GM11168 (cell line): ENCODE measurements around the gene AP5Z1.

Experiments
- in situ Hi-C: fragments of 300-500 bp; cut with MboI; formaldehyde crosslinking; loops from one replicate; pipeline ENCODE4 v1.12.0; 2022; ENCODE audit warnings: low sequenced_read_pairs; ENCODE audit not compliant: unreplicated experiment

Gene AP5Z1

DNA sequence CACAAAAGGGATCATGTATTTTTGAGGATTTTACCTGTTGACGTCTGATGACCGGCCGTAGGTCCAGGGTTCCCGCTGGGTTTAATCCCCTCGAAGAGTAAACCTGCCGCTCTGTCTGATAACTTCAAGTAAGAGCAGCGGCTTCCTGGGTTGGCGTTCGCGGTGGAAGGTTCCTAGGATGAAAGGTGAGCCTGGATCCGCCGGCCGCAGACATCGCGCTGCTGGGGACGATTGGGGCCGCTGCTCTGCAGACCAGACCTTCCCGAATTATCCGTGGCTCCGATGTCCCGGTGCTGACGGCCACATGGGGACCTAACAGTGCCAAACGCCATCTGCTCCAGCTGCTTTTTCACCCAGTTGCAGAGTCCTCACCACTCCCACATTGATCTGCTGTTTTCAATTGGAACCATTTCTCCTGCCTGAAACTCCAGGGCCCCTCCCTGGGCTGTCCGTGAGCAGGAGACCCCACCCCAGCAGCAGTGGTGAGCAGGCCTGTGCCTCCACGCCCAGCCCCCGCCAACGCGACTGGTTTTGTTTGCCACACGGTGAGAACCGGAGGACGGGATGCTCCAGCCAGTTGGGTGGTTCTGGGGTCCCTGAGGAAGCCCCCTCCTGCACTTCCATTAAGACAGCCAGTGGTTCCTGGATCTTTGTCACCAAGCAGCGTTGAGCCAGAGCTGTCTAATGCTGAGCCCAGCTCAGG, 12.2 kb upstream of the AP5Z1 start:
- in situ Hi-C loops: no loop called here

DNA sequence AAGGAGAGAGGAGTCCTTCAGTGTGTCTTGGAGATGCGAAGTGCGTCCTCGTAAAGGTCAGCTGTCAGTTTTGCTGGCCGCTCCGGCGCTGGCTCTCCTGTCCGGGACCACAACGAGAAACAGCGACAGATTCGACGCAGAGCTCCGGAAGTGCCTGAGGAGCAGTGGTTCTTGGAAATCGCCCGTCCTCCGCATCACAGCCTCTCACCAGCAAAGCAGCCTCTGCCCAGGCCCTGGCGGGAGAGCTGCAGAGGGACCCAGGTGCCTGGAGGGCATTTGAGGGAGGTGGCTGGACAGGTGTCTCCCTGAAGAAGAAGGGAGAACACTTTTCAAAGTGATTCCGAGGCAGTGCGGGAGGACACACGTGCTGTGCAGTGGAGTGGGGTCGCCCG, 11.6 kb upstream of the AP5Z1 start:
- in situ Hi-C loops: no loop called here

- in situ Hi-C loops: no loop called here
Observed at GRCh38 chr7:4764402-4765007, 10.9 kb upstream of the AP5Z1 start.

- in situ Hi-C loops: no loop called here
Observed at GRCh38 chr7:4765776-4766490, 9.5 kb upstream of the AP5Z1 start.

DNA sequence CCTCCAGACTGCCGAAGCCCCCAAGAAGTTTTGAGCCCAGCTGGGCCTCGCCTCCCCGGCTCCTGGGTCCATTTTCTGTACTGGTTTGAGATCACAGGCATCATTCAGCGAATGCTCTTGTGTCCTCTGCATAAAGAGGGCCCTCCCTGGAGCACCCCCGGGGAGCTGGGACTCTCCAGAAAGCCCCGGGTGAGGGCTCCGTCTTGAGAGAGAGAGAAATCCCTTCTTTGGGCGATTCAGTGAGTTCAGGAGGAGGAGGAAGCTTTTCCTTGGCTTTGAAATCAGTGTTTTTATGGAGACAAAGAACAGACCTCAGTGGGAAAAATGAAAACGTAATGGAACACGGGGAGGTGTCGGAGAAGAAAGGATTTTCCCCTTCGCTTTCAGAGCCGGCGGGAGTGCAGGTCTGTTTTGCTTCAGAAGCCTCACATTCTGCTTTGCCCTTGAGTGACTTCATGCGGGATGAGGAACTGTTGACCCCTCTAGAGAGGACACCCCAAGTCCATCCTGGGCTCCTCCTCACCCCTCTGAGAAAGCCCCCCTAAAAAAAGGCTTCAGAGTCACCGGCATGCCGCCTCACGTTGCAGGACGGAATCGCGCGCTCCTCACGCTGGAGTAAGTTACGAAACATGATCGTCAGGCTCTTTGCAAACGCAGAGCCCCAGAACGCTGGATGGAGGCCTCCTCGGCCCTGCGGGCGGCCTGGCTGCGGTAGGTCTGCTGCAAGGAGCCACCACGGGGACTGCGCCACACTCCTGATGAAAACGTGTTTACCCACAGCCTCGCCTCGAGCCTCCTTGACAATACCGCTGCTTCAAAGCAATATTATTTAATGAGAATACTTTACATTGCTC, 8.5 kb upstream of the AP5Z1 start:
- in situ Hi-C loops: no loop called here

DNA sequence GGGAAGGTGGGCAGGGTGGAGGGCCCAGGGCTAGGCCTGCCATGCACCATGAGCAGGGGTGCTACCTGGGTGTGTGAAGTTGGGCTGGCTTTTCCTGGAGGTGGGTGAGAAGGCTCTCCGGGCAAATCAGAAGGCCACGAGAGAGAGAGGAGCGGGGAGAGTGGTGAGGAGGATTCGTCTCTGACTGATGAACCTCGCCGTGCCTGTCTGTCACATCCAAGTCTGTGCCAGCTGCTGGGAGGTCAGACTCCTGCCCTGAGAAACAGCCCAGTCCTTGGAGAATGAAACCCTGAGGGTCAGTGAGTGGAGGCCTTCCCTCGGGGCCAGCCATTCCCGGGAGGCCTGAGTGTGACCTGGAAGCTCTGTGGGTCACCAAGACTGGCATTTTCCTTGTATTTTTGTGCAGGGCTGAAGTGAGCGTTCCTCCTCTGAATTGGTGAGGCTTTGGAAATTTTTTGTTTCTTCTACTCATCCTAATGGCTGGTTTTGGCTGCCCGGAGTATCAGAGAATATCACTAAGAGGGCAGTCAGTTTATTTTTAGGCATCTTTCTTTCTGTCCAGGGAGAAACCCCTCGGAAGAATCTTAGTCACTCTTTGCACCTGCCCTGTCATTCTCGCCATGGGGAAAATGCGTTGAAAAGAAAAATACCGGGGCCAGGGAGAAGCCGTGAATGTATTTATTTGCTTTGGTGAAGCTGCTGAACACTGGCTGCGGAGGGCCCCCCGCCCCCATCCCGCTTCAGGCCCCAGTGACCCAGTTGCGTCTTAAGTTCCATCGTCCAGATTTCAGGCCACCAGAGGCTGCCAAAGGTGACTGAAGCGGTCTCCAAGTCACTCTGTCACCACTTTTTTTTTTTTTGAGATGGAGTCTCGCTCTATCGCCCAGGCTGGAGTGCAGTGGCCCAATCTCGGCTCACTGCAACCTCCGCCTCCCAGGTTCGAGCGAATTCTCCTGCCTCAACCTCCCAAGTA, 6.5 kb upstream of the AP5Z1 start:
- in situ Hi-C loops: no loop called here

DNA sequence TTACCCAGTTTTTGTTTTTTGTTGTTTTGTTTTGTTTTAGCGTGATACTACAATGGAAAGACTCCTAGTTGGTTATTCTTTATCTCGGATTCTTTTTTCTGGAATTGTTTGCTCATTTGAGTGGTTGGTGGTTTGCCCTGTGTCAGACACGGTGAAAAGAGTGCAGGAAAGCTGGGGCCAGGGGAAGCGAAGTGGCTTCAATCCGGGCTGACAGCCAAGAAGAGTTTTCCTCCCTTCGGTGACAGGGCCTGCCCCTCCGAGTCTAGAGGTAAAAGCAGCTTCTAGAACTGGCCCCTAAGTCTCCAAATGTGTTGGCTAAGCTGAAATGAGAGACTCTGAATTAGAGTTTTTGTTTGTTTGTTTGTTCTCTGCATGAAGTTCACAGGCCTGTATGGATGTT, 5.7 kb upstream of the AP5Z1 start:
- in situ Hi-C loops: no loop called here

- in situ Hi-C loops: no loop called here
Observed at GRCh38 chr7:4770886-4771285, 4.5 kb upstream of the AP5Z1 start.

DNA sequence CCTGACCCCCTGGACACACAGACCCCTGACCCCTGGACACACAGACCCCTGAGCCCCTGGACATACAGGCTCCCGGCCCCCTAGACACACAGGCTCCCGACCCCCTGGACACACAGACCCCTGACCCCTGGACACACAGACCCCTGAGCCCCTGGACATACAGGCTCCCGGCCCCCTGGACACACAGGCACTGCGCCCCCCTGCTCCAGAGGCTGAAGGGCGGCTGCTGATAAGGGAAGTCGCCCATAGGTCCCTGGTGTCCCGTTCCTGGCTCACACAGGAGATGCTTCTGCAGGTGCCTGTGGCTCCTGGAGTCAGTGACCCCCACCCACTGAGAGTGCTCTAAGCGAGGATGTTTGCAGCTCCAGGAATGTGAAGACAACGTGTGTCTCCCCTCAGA, 3.7 kb upstream of the AP5Z1 start:
- in situ Hi-C loops: no loop called here

GRCh38 chr7:4772306-4772705, 3.1 kb upstream of the AP5Z1 start:
- in situ Hi-C loops: no loop called here

DNA sequence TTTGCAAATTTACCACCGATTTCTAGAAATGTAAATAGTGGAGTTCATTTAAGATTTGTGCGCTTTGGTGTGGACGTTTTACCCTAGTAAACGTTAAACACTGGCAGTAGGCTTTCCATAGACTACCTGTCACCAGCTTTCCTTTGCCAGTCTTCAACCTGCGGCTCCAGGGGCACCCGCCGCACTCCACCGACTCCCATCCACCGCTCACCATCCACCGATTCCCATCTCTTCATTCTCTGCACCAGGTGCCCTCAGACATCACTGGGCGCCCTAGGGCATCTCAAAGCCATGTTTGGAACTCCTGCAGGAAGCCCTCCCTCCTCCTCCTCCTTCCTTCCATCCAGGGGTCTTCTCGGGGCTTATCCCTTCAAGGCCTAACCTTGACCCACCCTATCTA, 1.4 kb upstream of the AP5Z1 start:
- in situ Hi-C loops: no loop called here

DNA sequence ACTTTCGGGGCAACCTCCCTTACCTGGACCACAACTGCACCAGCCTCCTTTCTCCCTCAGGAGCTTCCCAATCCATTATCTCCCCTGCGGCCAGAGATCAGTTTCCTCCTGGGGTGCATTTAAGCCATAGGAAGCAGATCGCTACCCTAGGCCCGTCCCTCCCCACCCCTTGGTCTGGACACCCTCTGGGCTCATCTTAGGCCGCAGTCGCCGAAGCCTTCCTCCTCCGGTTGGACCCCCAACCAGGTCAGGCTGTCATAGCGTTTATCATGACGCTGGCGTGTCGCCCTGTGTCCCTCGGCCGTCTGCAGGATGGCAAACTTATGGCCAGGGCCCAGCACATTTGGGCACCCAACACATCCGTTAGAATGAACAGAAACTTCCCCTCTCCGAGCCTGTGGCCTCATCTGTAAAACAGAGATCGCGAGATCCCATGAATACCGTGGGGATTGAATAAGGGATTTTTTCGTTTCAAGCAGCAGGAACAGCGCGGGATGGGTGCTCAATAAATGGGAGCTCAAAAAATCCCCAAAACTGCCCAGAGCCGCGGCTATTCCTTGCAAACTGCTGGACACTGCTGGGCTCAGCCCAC, 669 bp upstream of the AP5Z1 start:
- in situ Hi-C loops: no loop called here

- in situ Hi-C loops: no loop called here
Observed at GRCh38 chr7:4775848-4776623, 613 bp downstream of the AP5Z1 start.

DNA sequence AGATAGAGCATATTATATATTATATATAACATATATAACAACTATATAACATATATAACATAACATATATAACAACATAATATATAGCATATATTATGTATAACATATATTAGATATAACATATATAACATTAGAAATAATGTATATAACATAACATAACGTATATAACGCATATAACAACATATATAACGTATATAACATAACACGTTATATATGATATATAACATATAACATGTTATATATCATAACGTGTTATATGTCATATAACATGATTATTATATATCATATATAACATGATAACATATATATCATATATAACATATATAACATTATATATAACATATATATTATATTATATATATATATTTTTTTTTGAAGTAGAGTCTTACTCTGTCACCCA, 3.7 kb downstream of the AP5Z1 start:
- in situ Hi-C loops: no loop called here

GRCh38 chr7:4781366-4782069, 6.1 kb downstream of the AP5Z1 start:
- in situ Hi-C loops: no loop called here

GRCh38 chr7:4782333-4783291, 7.2 kb downstream of the AP5Z1 start:
- in situ Hi-C loops: no loop called here

DNA sequence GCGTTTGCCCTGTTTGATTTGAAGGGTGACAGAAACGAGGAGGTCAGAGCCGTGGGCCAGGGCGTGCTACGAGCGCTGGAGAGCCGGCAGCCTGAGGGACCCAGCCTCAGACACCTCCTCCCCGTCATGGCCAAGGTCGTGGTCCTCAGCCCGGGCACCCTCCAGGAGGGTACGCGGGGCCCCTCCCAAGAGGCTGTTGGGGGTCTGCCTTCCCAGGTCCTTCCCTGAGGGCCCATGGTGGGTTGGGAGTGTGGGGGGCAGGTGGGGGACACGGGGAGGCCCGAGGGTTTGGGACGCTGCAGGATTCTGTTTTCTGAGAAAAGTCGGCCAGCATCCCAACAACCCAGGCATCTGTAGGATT, 7.8 kb downstream of the AP5Z1 start:
- in situ Hi-C loops: no loop called here
